Measurements from ENCODE around the gene RPN2.

Gene RPN2

GRCh38 chr20:37220731-37221130, 41.6 kb downstream of the RPN2 start (continued):
- no peak for TF ChIP-seq CREB5 (CRISPR knock-in tag; IDR thresholded peaks at IDR 0.05; ENCODE audit: low read depth)
- TF ChIP-seq ZNF8 (CRISPR knock-in tag; IDR thresholded peaks at IDR 0.05) = no peak
- TF ChIP-seq CSRNP3 (CRISPR knock-in tag; IDR thresholded peaks at IDR 0.05) = no peak

- no peak for TF ChIP-seq SNAI2 (CRISPR knock-in tag; IDR thresholded peaks at IDR 0.05)
- ATAC-seq = no peak
Observed at GRCh38 chr20:37222086-37222485, 43.0 kb downstream of the RPN2 start.

GRCh38 chr20:37223053-37223452, 43.9 kb downstream of the RPN2 start:
- TF ChIP-seq SNAI2 (CRISPR knock-in tag; IDR thresholded peaks at IDR 0.05) = no peak
- TF ChIP-seq CSRNP3 (CRISPR knock-in tag; IDR thresholded peaks at IDR 0.05) = no peak
- TF ChIP-seq GLIS3 (CRISPR knock-in tag; IDR thresholded peaks at IDR 0.05) = no peak
- no peak for TF ChIP-seq POU6F1 (CRISPR knock-in tag; IDR thresholded peaks at IDR 0.05; ENCODE audit: borderline replicate concordance, low read depth)
- no peak for TF ChIP-seq PPARA (CRISPR knock-in tag; IDR thresholded peaks at IDR 0.05; ENCODE audit: borderline replicate concordance)
- TF ChIP-seq ZNF70 (CRISPR knock-in tag; IDR thresholded peaks at IDR 0.05) = no peak
- no peak for TF ChIP-seq BACH2 (CRISPR knock-in tag; IDR thresholded peaks at IDR 0.05; ENCODE audit: borderline replicate concordance)
- no peak for TF ChIP-seq ZC3H10 (CRISPR knock-in tag; IDR thresholded peaks at IDR 0.05)
- TF ChIP-seq PATZ1 (CRISPR knock-in tag; IDR thresholded peaks at IDR 0.05; ENCODE audit: borderline replicate concordance) = no peak
- TF ChIP-seq CREB5 (CRISPR knock-in tag; IDR thresholded peaks at IDR 0.05; ENCODE audit: low read depth) = no peak
- TF ChIP-seq ESRRG (CRISPR knock-in tag; IDR thresholded peaks at IDR 0.05) = no peak
- no peak for TF ChIP-seq TSHZ2 (CRISPR knock-in tag; IDR thresholded peaks at IDR 0.05)
- TF ChIP-seq ZFP3 (CRISPR knock-in tag; IDR thresholded peaks at IDR 0.05) = no peak
- no peak for TF ChIP-seq ZFP30 (CRISPR knock-in tag; IDR thresholded peaks at IDR 0.05)
- TF ChIP-seq ZNF565 (CRISPR knock-in tag; conservative IDR thresholded peaks at IDR 0.05; ENCODE audit: low read depth) = no peak
- no peak for TF ChIP-seq ZNF8 (CRISPR knock-in tag; IDR thresholded peaks at IDR 0.05)
- TF ChIP-seq ARNTL (CRISPR knock-in tag; IDR thresholded peaks at IDR 0.05; ENCODE audit: borderline replicate concordance, low read depth) = no peak
- no peak for TF ChIP-seq TOX (CRISPR knock-in tag; IDR thresholded peaks at IDR 0.05; ENCODE audit: borderline replicate concordance)
- ATAC-seq = peak; percentile 64

All from SK-N-SH treated with all-trans-retinoic acid at 6 μM for 48 hours (cell line).